ENCODE measurements around the gene IGSF9.

- TF ChIP-seq CTCF (conservative IDR thresholded peaks at IDR 0.05; ENCODE audit: low read length) (no peak), EZH2phosphoT487 (IDR thresholded peaks at IDR 0.05; ENCODE audit: borderline replicate concordance) (no peak)
These were observed 23.5 kb upstream of the IGSF9 start for GRCh38 chr1:159968901-159969300.
